NK-92 (cell line): ENCODE measurements around the gene MOV10.

ENCODE experiments used
- DNase-seq: peaks from one replicate; lab custom pipeline; 2025; ENCODE audit not compliant: unreplicated experiment; lab: John Stamatoyannopoulos, UW

Gene MOV10

DNA sequence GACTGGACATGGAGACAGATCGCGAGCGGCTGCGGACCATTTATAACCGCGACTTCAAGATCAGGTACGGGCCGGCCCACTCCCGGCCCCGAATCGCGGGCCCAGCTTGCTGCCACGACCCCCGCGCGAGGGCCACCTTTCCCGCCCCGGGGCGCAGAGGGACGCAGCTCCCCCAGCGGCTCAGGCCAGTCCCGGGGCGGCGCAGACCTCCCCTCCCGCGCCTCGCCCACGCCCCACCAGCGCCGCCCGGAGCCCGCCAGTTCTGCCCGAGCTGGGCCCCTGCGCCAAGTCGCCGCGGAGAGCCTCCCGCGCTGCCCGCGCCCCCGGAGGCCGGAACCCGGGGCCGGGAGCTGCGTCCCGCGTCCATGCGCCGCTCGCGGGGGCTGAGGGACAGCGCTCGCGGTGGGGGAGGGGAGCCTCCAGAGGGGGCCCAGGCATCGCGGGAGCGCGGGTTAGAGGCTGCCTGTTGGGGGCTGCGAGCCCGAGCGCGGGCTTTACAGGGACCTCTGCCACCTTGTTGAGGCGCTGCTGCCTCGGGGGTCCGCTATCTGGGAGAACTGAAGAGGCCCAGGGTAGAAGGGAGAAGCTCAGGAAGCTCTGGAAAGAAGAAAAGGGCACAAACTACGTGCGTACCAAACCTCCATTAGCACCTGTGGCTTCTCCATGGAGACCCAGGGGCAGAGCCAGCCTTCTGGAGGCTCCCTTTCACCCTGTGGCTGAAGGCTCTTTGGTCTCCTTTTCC is 698 bp downstream of the MOV10 start:
- DNase-seq: no peak

DNA sequence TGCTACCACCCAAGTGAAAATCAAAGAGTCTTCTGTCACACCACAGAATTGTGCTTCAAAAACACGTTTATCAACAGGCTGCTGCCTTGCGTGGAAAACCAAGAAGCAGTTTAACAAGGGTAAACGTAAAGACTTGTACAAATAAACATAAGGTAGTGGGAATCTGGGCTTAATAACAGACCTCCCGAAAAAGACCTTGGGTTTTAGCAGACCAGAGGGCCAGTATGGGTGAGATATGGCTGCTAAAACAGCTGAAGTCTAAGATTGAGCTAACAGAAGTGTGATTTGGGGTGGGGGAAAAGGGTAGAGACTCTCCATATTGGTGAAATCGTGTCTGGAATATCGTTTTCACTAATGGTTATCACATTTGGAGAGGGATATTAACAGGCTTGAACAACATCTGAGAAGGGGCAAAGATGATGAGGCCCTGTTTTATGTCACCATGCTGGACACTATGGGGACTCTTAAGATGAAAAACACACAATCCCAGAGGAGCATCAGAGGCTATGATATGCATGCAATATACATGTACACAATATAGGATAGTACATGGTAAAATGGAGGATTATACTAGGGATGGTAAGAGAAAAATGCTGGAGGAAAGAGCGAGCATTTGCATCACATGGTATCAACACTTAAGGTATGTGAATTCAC is 1.4 kb downstream of the MOV10 start:
- no peak for DNase-seq

DNA sequence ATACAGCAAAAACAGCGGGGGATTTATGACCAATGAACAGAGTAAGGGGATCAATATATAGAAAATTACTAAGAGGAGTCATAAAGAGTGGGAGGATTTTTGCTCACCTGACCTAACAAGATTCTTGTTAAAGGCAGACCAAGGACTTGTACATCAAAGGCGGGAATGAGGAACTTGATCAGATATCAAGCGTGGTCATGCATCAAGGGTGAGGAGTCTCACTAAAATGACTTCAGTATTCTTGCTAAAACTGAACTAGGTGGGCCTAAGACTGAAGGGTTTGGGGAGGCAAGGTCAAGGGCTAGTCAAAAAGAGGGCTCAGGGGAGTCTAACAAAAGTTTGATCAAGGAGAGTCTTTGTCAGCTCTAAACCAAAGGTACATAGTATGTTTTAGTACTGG is 2.1 kb downstream of the MOV10 start:
- DNase-seq: no peak

DNA sequence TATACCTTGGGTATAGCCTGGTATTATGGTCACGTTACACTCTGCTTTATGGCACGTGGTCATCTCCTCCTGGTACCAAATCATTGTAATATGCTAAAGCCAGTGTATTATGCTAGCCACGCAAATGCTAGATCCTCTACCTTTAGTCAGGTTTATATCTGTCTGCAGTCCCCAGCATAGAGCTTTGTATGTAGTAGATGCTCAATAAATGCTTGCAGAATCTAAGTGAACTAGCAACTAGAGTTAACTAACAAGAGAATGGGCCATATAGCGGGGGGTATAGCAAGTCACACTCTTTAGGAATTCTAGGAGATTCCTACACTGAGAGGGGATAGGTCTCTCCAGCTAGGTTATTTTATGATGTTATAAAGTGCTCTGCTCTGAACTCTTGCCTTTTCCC is 3.0 kb downstream of the MOV10 start:
- no peak for DNase-seq

DNA sequence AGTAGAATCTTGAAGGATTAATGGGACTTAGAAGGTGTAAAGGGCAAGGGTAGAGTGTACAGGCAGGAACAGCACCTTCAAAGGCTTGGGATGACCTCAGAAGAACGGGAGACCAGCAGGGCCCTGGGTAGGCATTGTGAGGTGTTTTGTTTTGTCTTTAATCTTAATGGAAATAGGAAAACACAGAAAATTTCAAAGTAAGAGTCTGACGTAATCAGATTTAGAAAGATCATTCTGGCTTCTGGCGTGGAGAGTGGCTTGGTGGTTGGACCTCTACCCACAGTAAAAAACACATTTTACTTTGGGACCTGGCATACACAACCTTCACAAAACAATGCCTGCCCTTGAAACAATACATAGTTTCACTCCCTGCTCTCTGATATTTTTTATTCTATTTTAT is 4.1 kb downstream of the MOV10 start:
- DNase-seq: no peak

DNA sequence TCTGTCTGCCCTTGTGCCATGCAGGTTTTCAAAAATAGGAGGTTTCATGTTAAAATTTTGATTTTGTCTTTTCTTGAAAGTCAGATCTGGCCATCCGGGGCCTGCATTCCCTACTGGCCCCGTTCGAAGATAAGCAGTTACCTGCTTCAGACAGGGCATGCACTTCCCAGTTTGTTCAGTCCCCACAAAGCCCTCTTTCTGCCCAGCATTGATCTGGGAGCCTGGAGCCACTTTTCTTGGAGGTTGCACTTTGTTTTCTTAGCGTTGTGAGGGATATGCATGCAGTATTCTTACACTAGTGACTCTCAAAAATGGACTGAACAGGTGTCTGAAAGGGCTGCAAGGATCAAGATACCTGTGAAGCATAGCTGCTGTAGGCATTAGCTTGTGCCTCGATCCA is 11.5 kb downstream of the MOV10 start:
- DNase-seq: no peak

DNA sequence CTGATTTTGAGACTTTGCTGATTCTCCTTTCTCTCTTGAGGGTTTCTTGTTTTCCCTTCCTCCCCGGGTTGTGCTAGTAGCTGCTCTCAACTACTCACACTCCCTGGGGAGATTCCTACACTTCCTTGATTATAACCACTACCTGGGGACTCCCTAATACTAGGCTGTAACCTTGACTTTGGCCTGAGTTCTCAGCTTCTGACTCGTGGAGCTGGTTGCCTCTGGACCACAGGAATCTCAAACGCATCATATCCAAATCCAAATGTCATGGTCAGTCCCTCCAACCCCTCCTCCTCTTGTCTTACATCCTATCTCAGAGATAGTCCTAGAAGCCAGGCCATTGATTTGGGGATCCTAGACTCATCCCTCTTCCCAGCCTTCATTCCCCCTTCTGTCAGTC is 12.0 kb downstream of the MOV10 start:
- no peak for DNase-seq

DNA sequence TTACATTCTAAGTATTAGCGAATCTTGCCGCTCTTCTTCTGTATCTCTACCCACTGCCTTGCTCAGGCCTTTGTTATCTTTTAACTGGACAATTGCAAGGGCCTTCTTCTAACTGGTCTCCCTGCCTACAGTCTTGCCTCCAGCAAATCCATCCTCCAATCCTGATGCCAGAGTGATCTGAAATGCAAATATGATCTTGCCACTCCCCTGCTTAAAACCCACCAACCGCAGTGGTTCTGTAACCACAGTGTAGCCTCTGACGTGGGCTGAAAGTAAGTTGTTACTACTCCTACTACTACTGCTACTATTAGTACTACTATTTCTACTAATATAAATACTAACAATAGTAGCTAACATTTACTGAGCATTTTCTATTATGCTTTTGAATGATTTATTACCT is 12.4 kb downstream of the MOV10 start:
- DNase-seq: no peak

DNA sequence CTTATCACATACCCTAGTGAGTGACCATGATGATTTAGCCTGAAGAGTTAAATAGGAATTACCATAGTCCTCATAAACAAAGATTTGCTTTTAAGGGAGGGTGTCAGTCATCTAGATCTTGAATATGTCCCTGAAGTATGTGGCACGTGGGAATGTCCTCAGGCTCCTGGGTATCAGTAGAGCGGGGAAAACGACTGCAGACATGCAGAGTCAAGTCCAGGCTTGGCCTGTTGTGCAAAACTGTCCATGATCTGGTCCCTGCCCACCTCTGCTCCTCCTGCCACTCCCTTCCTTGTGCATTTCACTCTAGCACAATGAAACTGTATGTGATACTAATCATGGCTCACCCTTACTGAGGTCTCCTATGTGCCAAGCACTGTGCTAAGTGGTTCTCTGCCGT is 12.9 kb downstream of the MOV10 start:
- no peak for DNase-seq

DNA sequence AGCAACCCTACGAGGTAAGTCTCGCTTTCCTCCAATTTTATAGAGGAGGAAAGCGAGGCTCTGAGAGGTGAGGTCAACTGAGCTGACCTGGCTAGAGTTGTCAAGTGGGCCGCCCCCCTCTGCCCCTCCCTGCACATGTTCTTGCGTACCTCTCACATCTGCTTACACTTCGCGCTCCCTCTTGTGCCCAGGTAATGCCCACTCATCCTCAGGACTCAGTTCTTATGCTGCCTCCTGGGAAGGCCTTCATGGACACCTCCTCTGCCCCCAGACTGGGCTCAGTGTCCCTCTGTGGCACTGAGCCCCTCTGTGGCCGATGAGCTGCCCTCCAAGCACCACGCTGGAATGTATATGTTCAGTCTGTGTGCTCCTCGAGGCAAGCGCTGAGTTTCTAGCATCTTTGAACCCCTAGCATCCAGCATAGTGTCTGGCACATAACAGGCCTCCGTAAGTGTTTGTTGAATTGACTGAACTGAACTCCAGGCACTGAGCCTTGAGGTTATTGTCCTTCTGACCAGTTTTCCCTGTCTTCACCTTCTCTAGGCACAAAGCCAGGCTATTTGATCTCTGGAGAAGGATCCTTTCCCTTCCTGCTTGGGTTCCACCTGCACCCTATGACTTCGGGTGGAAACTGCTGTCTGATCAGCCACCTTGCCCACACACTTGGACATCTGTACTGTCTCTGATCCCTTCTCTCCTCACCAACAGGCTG is 13.5 kb downstream of the MOV10 start:
- no peak for DNase-seq

DNA sequence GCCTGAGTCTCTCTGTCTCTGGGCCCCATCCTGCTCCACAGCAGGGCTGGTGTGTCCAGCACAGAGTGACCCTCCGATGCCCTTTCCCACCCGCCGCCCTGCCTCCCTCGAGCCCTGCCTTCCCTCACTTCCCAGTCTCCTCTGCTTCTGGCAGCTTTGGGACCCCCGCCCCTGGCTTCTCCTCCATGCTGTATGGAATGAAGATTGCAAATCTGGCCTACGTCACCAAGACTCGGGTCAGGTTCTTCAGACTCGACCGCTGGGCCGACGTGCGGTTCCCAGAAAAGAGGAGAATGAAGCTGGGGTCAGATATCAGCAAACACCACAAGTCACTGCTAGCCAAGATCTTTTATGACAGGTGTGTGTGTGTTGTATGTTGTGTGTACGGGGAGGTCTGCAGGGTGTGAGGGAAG is 14.3 kb downstream of the MOV10 start:
- DNase-seq: no peak

DNA sequence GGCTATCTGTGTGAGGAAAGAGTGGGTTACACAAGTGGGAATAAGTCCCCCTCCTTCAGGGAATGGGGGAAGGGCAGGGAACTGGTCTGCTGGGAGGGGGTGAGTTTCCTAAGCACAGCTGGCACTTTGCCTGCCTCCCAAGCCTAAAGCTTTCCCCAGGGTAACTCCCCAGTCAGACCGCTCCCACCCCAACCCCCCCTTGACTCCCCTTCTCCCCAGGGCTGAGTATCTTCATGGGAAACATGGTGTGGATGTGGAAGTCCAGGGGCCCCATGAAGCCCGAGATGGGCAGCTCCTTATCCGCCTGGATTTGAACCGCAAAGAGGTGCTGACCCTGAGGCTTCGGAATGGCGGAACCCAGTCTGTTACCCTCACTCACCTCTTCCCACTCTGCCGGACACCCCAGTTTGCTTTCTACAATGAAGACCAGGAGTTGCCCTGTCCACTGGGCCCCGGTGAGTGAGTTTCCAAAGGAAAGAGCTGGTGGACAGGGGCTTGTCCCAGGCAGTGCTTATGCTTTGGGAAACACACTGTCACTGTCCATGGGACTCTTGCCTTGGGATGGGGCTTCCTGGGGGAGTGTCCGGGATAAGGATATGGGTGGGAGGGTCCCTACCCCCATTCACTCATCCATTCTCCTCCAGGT is 14.9 kb downstream of the MOV10 start:
- DNase-seq: no peak

DNA sequence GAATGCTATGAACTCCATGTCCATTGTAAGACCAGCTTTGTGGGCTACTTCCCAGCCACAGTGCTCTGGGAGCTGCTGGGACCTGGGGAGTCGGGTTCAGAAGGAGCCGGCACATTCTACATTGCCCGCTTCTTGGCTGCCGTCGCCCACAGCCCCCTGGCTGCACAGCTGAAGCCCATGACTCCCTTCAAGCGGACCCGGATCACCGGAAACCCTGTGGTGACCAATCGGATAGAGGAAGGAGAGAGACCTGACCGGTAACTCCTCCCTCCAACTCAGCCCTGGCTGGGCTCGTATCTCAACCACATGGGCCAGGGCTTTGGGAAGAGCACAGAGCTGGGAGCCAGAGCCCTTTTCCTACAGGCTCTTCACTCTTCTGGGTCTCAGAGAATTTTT is 15.4 kb downstream of the MOV10 start:
- no peak for DNase-seq

DNA sequence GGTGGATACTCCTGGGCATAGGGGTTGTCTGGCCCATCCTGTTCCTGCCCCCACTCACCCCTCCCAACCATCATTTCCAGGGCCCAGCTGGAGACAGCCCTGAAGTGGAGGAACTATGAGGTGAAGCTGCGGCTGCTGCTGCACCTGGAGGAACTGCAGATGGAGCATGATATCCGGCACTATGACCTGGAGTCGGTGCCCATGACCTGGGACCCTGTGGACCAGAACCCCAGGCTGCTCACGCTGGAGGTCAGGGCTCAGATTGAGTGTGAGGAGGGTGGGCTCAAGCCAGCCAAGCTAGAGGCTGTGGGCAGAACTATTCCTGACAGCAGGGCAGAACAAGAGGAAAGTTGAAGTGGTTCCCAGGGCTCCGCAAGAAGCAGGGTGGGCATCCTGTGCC is 18.2 kb downstream of the MOV10 start:
- DNase-seq: no peak

DNA sequence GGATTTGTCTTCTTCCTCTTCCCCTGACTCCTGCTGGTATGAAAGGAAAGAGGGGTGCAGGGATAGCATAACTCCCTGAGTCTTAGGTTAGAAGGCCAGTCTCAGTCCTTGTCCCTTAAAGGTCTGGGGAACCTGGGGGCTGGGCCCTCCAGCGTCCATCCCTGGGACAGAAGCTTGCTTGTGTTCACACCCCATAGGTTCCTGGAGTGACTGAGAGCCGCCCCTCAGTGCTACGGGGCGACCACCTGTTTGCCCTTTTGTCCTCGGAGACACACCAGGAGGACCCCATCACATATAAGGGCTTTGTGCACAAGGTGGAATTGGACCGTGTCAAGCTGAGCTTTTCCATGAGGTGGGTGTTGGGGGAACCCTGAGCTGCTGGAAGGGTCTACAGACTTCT is 19.4 kb downstream of the MOV10 start:
- no peak for DNase-seq

DNA sequence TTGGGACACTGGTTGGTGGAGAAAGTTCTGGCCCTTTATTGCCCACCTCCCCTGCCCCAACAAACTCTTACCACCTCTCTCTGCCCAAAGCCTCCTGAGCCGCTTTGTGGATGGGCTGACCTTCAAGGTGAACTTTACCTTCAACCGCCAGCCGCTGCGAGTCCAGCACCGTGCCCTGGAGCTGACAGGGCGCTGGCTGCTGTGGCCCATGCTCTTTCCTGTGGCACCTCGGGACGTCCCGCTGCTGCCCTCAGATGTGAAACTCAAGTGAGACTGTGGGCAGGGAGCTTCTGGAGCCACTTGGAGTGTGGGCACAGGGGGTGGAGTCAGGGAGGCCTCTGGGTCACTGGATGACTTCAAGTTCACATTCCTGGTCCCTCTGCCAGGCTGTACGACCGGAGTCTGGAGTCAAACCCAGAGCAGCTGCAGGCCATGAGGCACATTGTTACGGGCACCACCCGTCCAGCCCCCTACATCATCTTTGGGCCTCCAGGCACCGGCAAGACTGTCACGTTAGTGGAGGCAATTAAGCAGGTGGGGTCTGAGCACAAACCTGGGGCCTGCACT is 20.0 kb downstream of the MOV10 start:
- no peak for DNase-seq

DNA sequence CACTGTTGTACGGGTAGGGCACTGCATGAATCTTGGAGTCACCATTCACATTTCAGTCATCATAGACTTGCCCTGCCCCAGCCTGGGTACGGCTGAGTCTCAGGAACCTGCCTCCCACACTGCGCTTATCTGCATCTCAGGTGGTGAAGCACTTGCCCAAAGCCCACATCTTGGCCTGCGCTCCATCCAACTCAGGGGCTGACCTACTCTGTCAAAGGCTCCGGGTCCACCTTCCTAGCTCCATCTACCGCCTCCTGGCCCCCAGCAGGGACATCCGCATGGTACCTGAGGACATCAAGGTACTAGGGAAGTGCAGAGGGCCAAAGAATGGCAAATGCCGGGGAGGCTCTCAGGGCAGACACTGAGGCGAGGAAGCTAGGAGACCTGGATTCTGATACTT is 20.8 kb downstream of the MOV10 start:
- DNase-seq: no peak

DNA sequence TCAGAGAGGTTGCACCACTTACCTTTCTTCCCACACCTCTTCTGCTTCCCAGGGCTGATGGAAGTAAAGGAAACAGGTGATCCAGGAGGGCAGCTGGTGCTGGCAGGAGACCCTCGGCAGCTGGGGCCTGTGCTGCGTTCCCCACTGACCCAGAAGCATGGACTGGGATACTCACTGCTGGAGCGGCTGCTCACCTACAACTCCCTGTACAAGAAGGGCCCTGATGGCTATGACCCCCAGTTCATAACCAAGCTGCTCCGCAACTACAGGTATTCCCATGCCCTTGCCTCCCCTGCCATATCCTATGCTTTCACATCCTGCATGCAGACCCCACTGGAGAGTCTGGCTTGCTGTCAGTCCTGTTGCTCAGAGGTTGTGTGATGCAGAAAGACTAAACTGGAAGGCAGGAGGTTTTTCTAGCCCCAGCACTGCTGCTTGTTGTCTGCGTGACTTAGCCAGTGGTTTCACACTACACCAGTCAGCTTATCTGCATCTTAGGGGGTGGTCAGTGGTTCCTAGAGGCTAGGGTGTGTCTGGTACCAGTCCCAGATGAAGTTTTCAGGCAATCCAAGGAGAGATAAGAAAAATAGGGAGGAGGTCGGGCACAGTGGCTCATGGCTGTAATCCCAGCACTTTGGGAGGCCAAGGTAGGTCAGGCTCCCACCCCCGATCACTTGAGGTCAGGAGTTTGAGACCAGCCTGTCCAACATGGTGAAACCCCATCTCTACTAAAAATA is 22.3 kb downstream of the MOV10 start:
- DNase-seq: no peak

DNA sequence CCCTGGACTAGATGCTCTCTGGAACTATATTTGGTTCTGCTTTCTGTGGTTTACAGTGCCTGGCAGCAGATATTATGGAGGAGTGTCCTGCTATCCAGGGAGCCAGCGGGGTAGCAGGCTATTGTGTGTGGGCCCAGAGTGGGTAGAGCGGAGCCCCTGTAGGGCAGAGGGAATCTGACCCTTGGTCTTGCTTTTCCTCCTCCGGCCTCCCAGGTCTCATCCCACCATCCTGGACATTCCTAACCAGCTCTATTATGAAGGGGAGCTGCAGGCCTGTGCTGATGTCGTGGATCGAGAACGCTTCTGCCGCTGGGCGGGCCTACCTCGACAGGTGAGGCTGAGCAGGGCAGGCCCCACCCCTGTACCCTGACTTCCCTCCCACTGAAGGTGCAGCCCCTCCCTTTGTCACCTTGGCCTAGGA is 23.3 kb downstream of the MOV10 start:
- DNase-seq: no peak

DNA sequence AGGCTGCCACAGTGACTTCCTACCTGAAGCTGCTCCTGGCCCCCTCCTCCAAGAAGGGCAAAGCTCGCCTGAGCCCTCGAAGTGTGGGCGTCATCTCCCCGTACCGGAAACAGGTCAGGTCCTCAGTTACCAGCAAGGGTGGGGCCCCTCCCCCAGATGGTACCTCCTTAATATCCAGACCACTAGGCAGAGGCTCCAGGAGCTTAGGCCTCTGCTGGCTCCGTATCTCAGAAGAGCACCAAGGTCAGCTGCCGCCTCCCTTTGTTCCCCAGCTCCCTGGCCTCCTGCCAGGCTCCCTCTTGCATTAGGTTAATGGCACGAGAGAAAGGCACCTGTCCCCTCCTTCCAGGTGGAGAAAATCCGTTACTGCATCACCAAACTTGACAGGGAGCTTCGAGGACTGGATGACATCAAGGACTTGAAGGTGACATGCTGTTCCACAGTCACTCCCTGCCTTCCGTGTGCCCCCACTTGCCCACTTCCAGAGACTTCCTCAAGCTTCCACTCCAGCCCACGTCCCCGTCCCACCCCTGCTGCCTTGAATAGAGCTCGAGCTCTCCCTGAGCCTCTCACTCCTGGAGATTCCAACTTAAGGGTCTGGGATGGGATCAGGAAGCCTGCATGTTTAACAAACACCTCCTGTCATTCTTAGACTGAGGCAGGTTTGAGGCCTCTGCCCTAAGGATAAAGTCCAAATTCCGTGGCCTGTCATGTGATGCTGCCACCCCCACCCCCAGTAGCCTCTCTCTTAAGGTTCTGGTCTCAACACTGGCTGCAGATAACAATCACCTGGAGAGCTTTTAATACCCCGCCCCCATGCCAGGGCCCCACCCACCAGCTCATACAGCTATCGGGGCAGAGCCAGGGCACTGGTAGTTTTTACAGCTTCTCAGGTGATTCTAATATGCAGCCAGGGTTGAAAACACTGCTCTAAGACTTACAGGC is 24.2 kb downstream of the MOV10 start:
- no peak for DNase-seq
